ENCODE data around the gene CYTH3.

The CYTH3 gene

DNA sequence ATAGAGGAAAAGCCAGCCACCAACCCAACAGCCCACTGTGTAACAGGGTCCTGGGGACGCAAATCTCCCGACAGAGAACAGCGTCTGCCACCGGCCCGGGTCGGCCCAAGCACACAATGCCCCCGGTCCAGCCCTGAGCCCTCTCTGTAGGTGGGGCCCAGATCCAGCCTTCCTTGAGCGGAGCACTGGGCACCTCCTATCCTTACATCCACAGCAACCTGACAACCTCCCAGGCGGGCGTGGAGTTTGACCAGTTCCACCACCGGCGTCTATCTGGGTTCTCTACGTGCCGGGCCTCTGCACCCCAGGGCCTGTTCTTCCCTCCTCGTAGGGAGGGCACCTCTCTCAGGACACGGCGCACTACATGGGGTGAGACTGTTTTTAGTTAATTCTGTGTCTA lies 109.0 kb downstream of the CYTH3 start:
- Histone ChIP-seq H3K4me3 (no peak overlapping the region), H3K36me3 (replicated peaks) (peaks cover 41% of the 10 kb centered on the region), H3K9me3 (no peaks in the 10 kb centered on the region), H3K4me1 (no peaks in the 10 kb centered on the region), H3K27me3 (ENCODE audit: low read depth) (no peaks in the 10 kb centered on the region)
- DNase-seq (ENCODE audit: low spot score in 2 of 2), result no peak
- in situ Hi-C loops (cut with MboI; ENCODE audit: low sequenced_read_pairs), result no loop called here

DNA sequence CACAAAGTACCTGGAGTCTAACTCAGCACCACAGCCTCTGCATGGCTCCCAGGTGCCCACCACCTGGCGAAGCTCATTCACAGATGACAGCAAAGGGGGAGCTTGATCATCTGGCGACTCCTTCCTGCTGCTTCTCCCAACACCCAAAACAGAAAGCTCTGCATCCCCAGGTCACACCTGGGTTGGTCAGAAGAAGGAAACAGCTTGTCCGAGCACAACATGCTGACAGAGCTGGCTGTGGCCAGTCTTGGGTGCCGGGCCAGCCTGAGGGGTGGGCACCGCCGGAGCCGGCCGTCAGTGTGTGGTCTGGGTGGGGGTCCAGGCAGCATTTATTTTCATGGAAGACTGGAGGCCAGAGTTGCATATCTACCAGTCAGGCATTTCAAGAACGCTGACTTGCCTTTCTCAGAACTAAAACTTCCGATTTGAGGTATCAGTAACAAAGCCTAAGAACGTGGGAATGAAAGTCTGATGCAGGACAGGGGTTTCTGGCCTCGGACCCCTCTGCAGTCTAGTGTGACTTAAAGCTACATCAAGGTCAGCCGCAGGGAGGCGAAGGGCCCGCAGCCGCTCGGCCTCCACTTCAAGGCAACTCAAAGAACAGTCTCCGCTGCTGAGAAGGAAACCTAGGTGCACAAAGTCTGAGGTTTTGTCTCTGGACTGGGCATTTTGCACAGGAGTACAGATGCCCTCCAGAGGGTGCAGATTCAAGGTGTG lies 109.6 kb downstream of the CYTH3 start:
- Histone ChIP-seq H3K36me3 (replicated peaks) (peaks cover 45% of the 10 kb centered on the region), H3K4me1 (no peaks in the 10 kb centered on the region), H3K27me3 (ENCODE audit: low read depth) (no peaks in the 10 kb centered on the region), H3K9me3 (no peaks in the 10 kb centered on the region), H3K4me3 (no peak overlapping the region)
- DNase-seq (ENCODE audit: low spot score in 2 of 2), result no peak
- in situ Hi-C loops (cut with MboI; ENCODE audit: low sequenced_read_pairs), result no loop called here

DNA sequence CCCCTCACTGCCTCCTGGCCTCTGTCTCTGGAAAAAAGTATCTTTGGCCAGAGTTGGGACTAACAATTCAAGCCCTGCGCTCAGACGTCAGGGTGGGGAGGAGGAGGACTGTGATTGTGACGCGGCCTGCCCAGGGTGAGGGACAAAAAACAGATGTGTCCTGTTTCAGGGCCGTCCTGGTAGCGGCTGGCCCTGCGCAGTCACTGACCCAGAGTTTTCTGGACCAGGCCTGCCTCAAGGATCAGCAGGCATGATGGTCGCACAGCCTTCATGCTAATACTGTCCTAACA lies 110.1 kb downstream of the CYTH3 start:
- in situ Hi-C loops (cut with MboI; ENCODE audit: low sequenced_read_pairs), result no loop called here
- Histone ChIP-seq H3K4me3 (no peak overlapping the region), H3K36me3 (replicated peaks) (peaks cover 50% of the 10 kb centered on the region), H3K27me3 (ENCODE audit: low read depth) (no peaks in the 10 kb centered on the region), H3K4me1 (no peaks in the 10 kb centered on the region), H3K9me3 (no peaks in the 10 kb centered on the region)
- no peak for DNase-seq (ENCODE audit: low spot score in 2 of 2)

DNA sequence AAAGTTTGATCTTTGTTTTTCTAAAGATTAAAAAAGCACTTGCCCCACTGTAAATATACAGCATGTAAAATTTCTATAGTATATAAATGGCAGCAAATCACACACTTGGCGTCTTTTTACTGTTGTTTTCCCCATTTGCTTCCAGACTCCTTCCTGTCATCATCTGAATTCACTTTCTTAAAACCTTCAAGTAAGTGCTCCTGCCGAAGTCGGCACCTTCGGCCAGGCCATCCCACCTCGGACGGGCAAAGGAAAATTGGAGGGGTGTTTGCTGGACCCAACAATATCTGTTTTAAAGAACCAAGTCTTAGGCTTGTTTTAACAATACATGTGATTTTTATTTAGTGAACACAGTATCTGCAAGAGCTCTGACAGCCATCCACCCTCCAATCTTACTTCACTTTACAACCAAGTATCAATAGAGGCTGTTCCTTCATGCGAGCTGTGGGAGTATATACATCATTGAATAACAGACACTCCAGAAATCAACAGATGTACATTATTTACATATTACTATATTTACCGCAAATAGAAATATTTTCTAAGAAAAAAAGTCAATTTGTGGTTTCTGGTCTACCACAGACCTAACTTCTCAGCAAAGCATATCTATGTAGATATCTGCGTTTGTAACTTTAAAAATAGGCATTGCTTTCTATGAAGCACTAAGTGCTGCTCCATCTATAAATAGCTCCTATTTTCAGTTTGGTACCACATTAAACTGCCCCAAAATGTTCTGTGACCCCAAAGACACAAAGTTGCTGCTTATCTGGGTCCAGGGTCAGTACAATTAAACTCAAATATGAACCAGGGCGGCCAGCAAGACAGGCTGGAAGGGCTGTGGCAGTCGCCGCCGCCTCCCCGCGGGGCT lies 110.7 kb downstream of the CYTH3 start:
- no peaks in the 10 kb centered on the region for H3K27me3 ChIP-seq (ENCODE audit: low read depth)
- H3K4me3 ChIP-seq, result no peak overlapping the region
- in situ Hi-C loops (cut with MboI; ENCODE audit: low sequenced_read_pairs), result no loop called here
- H3K4me1 ChIP-seq, result no peaks in the 10 kb centered on the region
- DNase-seq (ENCODE audit: low spot score in 2 of 2), result no peak
- H3K36me3 ChIP-seq (replicated peaks), result peaks cover 56% of the 10 kb centered on the region
- no peaks in the 10 kb centered on the region for H3K9me3 ChIP-seq

DNA sequence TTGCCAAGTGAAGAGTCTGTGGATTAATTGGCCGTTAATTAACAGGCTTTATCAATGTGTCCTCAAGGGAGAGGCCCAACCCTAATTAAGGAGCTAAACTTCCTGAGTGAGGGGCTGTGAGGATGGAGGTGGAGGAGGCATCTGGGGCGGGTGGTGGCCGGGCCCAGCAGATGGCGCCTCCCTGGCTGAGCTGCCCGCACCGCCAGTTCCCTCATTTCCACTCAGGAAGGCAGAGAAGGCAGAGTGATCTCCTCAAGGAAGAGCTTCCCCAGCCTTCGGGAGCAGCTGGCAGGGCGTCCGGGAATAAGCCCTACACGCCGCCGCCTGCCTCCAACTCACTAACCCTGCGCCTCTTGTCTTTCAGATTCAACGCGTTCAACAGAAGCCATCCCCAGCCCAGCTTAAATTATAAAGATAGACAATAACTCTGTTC lies 112.2 kb downstream of the CYTH3 start:
- in situ Hi-C loops (cut with MboI; ENCODE audit: low sequenced_read_pairs), result no loop called here
- Histone ChIP-seq H3K4me3 (no peak overlapping the region), H3K27me3 (ENCODE audit: low read depth) (no peaks in the 10 kb centered on the region), H3K9me3 (no peaks in the 10 kb centered on the region), H3K4me1 (no peaks in the 10 kb centered on the region), H3K36me3 (replicated peaks) (peaks cover 71% of the 10 kb centered on the region)
- peak; percentile 17 to 54 for DNase-seq (ENCODE audit: low spot score in 2 of 2)

DNA sequence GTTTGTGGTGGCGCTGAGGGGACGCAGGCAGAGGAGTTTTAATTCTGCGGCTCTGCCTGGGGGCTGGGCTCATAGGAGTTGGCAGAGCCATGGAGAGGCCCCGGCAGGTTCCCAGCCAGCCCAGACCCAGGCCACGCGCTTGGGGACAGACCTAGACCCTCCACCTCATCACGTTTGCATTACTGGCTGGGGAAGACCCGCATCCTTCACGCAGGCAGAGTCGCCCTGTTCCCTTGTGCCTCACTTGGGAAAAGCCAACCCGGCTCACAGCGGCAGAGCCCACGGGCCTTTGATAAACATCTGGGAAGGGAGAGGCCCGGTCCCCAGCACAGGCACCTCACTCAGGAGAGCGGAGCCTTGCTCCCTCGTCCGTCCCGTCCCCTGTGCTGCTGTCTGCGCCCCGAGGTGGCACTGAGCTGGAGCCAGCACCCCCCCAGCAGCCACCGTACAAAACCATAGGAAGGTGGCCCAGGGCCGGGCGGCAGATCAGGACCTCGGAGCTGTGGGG lies 112.8 kb downstream of the CYTH3 start:
- in situ Hi-C loops (cut with MboI; ENCODE audit: low sequenced_read_pairs), result no loop called here
- Histone ChIP-seq H3K27me3 (ENCODE audit: low read depth) (no peaks in the 10 kb centered on the region), H3K4me1 (no peaks in the 10 kb centered on the region), H3K9me3 (no peaks in the 10 kb centered on the region), H3K36me3 (replicated peaks) (peaks cover 69% of the 10 kb centered on the region), H3K4me3 (no peak overlapping the region)
- no peak for DNase-seq (ENCODE audit: low spot score in 2 of 2)

DNA sequence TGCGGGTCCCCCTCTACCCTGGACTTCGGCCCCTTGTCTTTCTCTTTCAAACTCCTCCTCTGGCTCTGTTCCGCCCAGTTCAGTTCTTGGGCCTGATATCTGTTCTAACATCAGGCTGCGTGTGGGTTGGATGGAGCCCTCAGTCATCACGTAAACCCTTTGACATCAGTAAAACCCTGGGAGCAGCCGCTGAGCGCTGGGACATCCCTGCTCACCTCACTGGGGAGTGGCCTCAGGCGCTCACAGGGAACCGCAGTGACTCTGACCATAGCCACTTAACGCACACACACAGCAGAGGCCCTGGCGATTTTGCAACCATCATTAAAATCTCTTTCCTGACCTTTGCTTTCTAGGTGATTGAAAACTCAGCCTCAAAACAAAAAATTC lies 113.3 kb downstream of the CYTH3 start:
- in situ Hi-C loops (cut with MboI; ENCODE audit: low sequenced_read_pairs), result no loop called here
- H3K36me3 ChIP-seq (replicated peaks), result peaks cover 72% of the 10 kb centered on the region
- no peaks in the 10 kb centered on the region for H3K27me3 ChIP-seq (ENCODE audit: low read depth)
- H3K4me1 ChIP-seq, result no peaks in the 10 kb centered on the region
- H3K4me3 ChIP-seq, result no peak overlapping the region
- no peak for DNase-seq (ENCODE audit: low spot score in 2 of 2)
- no peaks in the 10 kb centered on the region for H3K9me3 ChIP-seq

DNA sequence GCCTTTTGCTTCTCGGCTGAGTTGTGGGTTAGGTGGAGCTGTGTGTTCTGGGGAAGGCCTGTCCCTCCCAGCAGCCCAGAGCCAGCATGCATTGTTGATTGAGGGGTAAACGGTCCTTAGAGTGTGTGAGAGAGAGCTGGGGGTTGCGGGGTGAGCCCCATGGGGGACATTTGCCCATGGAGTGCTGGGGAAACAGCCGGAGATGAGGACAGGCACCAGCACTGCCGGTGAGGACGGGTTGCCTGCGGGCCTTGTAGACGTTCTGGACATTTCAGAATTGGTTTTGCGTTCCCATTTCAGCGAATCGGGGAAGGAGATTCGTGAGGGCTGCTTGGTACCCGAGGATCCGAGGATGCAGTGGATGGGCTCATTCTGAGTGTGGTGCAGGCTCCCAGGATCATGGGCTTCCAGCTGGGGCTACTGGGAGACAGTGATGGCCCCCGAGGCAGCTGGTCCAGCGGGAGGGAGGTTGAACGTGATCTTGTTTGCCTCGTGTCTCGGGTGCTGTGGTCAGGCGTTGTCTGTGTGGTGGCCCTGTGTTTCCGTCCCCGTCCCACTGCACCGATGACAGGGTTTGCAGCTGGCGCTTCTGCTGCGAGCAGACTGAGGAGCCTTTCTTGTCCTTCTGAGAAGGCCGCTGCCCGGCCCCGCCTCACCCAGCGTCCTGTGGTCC lies 113.9 kb downstream of the CYTH3 start:
- H3K4me1 ChIP-seq, result no peaks in the 10 kb centered on the region
- in situ Hi-C loops (cut with MboI; ENCODE audit: low sequenced_read_pairs), result no loop called here
- DNase-seq (ENCODE audit: low spot score in 2 of 2), result no peak
- H3K27me3 ChIP-seq (ENCODE audit: low read depth), result no peaks in the 10 kb centered on the region
- no peak overlapping the region for H3K4me3 ChIP-seq
- no peaks in the 10 kb centered on the region for H3K9me3 ChIP-seq
- H3K36me3 ChIP-seq (replicated peaks), result peaks cover 75% of the 10 kb centered on the region

DNA sequence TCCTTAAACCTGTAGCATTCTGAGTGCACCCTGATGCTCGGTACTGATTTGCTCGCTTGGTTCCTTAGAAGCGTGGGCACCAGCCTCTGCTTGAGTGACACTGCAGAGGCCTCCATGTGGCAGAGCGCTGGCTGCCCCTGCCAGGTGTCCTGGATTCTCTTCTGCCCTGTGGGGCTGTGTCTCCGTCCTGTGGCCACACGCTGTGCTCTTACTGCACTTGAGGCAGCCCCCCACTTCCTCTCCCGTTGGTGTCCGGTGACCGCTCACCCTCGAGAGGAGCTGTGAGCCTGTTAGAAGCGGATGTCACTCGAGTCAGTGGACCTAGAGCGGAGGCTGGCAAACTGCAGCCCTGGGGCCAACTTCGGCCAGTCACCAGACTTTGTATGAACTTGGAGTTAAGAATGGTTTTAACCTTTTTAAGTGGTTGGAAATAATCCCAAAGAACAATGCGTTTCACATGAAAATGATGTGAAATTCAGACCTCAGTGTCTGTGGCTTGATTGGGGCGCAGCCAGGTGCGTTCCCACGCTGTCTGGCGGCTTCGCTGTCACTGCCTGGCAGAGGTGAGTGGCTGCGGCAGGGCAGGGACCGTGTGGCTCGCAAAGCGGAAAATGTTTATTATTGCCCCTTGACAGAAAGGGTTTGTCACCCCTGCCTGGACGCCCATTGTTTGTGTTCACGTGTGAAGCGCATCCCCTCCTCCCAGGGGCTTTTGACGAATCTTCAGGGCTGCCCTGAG lies 114.6 kb downstream of the CYTH3 start:
- Histone ChIP-seq H3K4me3 (no peak overlapping the region), H3K27me3 (ENCODE audit: low read depth) (no peaks in the 10 kb centered on the region), H3K36me3 (replicated peaks) (peaks cover 76% of the 10 kb centered on the region), H3K4me1 (no peaks in the 10 kb centered on the region), H3K9me3 (no peaks in the 10 kb centered on the region)
- DNase-seq (ENCODE audit: low spot score in 2 of 2), result no peak
- in situ Hi-C loops (cut with MboI; ENCODE audit: low sequenced_read_pairs), result no loop called here

DNA sequence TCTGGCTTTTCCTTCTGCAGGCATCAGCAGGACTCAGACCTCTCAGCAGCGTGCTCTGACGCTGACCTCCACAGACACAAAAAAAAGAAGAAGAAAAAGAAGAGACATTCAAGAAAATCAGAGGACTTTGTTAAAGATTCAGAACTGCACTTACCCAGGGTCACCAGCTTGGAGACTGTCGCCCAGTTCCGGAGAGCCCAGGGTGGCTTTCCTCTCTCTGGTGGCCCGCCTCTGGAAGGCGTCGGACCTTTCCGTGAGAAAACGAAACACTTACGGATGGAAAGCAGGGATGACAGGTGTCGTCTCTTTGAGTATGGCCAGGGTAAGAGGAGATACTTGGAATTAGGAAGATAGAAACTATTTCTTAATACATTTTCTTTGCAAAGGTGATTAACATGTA lies 115.7 kb downstream of the CYTH3 start:
- in situ Hi-C loops (cut with MboI; ENCODE audit: low sequenced_read_pairs), result no loop called here
- peaks cover 83% of the 10 kb centered on the region for H3K36me3 ChIP-seq (replicated peaks)

DNA sequence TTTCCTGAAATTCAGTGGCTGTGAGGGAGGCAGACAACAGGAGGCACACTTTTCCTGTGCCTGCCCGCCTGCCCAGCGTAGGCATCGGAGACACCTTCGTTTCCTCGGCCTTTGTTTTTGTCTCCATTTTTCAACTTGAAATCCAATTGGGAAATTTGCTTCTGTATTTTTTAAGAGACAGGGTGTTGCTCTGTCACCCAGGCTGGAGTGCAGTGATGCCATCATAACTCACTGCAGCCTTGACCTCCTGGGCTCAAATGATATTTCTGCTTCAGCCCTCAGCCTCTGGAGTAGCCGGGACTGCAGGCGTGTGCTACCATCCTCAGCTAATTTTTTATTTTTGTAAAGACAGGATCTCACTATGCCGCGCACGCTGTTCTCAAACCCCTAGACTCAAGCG lies 116.8 kb downstream of the CYTH3 start:
- Histone ChIP-seq H3K36me3 (replicated peaks) (peaks cover 80% of the 10 kb centered on the region), H3K27me3 (ENCODE audit: low read depth) (no peaks in the 10 kb centered on the region), H3K4me1 (no peaks in the 10 kb centered on the region), H3K4me3 (no peak overlapping the region), H3K9me3 (no peaks in the 10 kb centered on the region)
- DNase-seq (ENCODE audit: low spot score in 2 of 2), result no peak
- in situ Hi-C loops (cut with MboI; ENCODE audit: low sequenced_read_pairs), result no loop called here

More for the DNA sequence above, 115.7 kb downstream of the CYTH3 start:
- H3K4me1 ChIP-seq, result no peaks in the 10 kb centered on the region
- no peak overlapping the region for H3K4me3 ChIP-seq
- H3K27me3 ChIP-seq (ENCODE audit: low read depth), result no peaks in the 10 kb centered on the region
- no peak for DNase-seq (ENCODE audit: low spot score in 2 of 2)
- no peaks in the 10 kb centered on the region for H3K9me3 ChIP-seq

DNA sequence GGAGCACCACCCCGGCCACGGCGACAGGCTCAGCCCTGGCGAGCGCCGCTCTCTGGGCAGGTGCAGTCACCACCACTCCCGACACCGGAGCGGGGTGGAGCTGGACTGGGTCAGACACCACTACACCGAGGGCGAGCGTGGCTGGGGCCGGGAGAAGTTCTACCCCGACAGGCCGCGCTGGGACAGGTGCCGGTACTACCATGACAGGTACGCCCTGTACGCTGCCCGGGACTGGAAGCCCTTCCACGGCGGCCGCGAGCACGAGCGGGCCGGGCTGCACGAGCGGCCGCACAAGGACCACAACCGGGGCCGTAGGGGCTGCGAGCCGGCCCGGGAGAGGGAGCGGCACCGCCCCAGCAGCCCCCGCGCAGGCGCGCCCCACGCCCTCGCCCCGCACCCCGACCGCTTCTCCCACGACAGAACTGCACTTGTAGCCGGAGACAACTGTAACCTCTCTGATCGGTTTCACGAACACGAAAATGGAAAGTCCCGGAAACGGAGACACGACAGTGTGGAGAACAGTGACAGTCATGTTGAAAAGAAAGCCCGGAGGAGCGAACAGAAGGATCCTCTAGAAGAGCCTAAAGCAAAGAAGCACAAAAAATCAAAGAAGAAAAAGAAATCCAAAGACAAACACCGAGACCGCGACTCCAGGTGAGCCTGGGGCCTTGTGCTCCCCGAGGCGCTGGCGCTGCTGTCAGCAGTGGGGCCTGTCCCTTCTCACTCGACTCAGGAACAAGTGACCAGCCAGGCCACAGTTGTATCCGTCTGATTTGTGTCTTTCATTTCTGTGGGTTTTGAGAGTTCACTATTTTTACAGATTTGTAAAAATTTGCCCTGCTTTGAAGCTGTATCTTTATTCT lies 117.7 kb downstream of the CYTH3 start:
- Histone ChIP-seq H3K9me3 (no peaks in the 10 kb centered on the region), H3K4me3 (no peak overlapping the region), H3K4me1 (no peaks in the 10 kb centered on the region), H3K27me3 (ENCODE audit: low read depth) (no peaks in the 10 kb centered on the region), H3K36me3 (replicated peaks) (peaks cover 80% of the 10 kb centered on the region)
- in situ Hi-C loops (cut with MboI; ENCODE audit: low sequenced_read_pairs), result no loop called here
- no peak for DNase-seq (ENCODE audit: low spot score in 2 of 2)

All from HAP-1 (cell line).